Stomach smooth muscle (tissue), 2 donors: ENCODE results near the gene CRYBA2.

Experiments
- H3K27ac ChIP-seq: one replicate; pipeline ENCODE4 v1.7.0; 2013; ENCODE audit warnings: mild to moderate bottlenecking, low read length, inconsistent platforms
- H3K27me3 ChIP-seq, 2 donors: one replicate each; pipeline ENCODE4 v1.7.0; 2013; ENCODE audit warnings: low read length in 2 of 2; ENCODE audit not compliant: insufficient read depth in 2 of 2, control insufficient read depth in 1 of 2
- H3K36me3 ChIP-seq, 2 donors: one replicate each; pipeline ENCODE4 v1.7.0; 2013; ENCODE audit warnings: low read length in 2 of 2; ENCODE audit not compliant: control insufficient read depth in 2 of 2, insufficient read depth in 2 of 2
- H3K4me1 ChIP-seq: one replicate; pipeline ENCODE4 v1.7.0; 2013; ENCODE audit warnings: low read length; ENCODE audit not compliant: control insufficient read depth, insufficient read depth
- H3K4me3 ChIP-seq, 2 donors: one replicate each; pipeline ENCODE4 v1.7.0; 2013; ENCODE audit warnings: low read length in 2 of 2
- H3K9ac ChIP-seq, 2 donors: one replicate each; pipeline ENCODE4 v1.7.0; 2013; ENCODE audit warnings: low read length in 2 of 2, mild to moderate bottlenecking in 1 of 2
- H3K9me3 ChIP-seq, 2 donors: one replicate each; pipeline ENCODE4 v1.7.0; 2013; ENCODE audit warnings: low read length in 2 of 2; ENCODE audit not compliant: control insufficient read depth in 2 of 2
- donor health status: healthy.
- donor health status: Pancreatic carcinoma.

CRYBA2 gene

GRCh38 chr2:218961651-218962570 is 31.3 kb downstream of the CRYBA2 start:
- Histone ChIP-seq H3K9ac (no peak overlapping the region), H3K27me3 (peaks cover 64 to 68% of the 10 kb centered on the region in 2 donors), H3K36me3 (no peaks in the 10 kb centered on the region), H3K27ac (no peak overlapping the region), H3K9me3 (no peaks in the 10 kb centered on the region), H3K4me1 (peaks cover 14% of the 10 kb centered on the region), H3K4me3 (no peak overlapping the region)

DNA sequence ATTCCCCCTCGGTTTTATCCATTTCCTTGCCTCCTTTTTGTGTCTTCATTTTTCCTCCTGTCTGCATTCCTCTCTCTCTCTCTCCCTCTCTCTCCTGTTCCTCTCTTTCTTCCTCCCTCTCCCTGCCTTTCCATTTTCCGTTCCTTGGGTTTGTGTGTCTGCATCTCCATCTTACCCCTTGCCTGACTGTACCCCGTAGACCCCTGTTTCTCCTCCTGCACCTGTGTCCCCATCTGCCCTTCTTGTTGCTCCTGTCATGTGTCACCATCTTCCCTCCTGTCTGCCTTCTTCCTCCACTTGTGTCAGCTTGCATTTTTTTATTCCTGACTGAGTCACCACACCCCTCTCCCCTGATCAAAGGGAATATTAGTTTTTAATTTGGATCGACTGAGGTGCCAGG is 32.0 kb downstream of the CRYBA2 start:
- peaks cover 64 to 68% of the 10 kb centered on the region in 2 donors for H3K27me3 ChIP-seq
- H3K4me3 ChIP-seq = no peak overlapping the region
- no peaks in the 10 kb centered on the region for H3K36me3 ChIP-seq
- H3K27ac ChIP-seq = no peak overlapping the region
- no peaks in the 10 kb centered on the region for H3K9me3 ChIP-seq
- no peak overlapping the region for H3K9ac ChIP-seq
- peaks cover 14% of the 10 kb centered on the region for H3K4me1 ChIP-seq

GRCh38 chr2:218960309-218961165 is 32.7 kb downstream of the CRYBA2 start:
- H3K27me3 ChIP-seq = peaks cover 64 to 68% of the 10 kb centered on the region in 2 donors
- H3K4me3 ChIP-seq = no peak overlapping the region
- H3K36me3 ChIP-seq = no peaks in the 10 kb centered on the region
- no peak overlapping the region for H3K9ac ChIP-seq
- H3K27ac ChIP-seq = no peak overlapping the region
- no peaks in the 10 kb centered on the region for H3K9me3 ChIP-seq
- peaks cover 14% of the 10 kb centered on the region for H3K4me1 ChIP-seq

DNA sequence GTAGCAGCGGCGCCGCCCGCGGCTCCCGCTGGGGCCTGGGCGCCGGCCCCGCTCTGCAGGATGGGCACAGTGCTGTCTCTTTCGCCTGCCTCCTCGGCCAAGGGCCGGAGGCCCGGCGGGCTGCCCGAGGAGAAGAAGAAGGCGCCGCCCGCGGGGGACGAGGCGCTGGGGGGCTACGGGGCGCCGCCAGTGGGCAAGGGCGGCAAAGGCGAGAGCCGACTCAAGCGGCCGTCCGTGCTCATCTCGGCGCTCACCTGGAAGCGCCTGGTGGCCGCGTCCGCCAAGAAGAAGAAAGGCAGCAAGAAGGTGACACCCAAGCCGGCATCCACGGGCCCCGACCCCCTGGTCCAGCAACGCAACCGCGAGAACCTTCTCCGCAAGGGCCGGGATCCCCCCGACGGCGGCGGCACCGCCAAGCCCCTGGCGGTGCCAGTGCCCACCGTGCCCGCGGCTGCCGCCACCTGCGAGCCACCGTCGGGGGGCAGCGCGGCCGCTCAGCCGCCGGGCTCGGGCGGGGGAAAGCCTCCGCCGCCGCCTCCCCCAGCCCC is 33.4 kb downstream of the CRYBA2 start:
- peaks cover 64 to 71% of the 10 kb centered on the region in 2 donors for H3K27me3 ChIP-seq
- H3K36me3 ChIP-seq = no peaks in the 10 kb centered on the region
- peak overlapping the region in 1 of 2 donors; percentile 54 for H3K4me3 ChIP-seq
- H3K9me3 ChIP-seq = no peaks in the 10 kb centered on the region
- peaks cover 14% of the 10 kb centered on the region for H3K4me1 ChIP-seq
- no peak overlapping the region for H3K27ac ChIP-seq
- no peak overlapping the region for H3K9ac ChIP-seq

GRCh38 chr2:218959141-218959731 is 34.0 kb downstream of the CRYBA2 start, which contains the start of gene CDK5R2:
CDK5R2 (plus strand) TSS chr2:218959666; CDS start chr2:218959821, 155 bp downstream.
- Histone ChIP-seq H3K9ac (no peak within 1 kb of the TSS), H3K27ac (no peak within 1 kb of the TSS), H3K4me1 (peaks cover 14% of the 10 kb centered on the region), H3K36me3 (no peaks in the 10 kb centered on the region), H3K9me3 (no peaks in the 10 kb centered on the region), H3K27me3 (peaks cover 62 to 67% of the 10 kb centered on the region in 2 donors), H3K4me3 (peak within 1 kb of the TSS in 1 of 2 donors; percentile 54)

- Histone ChIP-seq H3K4me1 (peaks cover 14% of the 10 kb centered on the region), H3K4me3 (no peak overlapping the region), H3K36me3 (no peaks in the 10 kb centered on the region), H3K27ac (no peak overlapping the region), H3K9ac (no peak overlapping the region), H3K9me3 (no peaks in the 10 kb centered on the region), H3K27me3 (peaks cover 58 to 59% of the 10 kb centered on the region in 2 donors)
Observed at GRCh38 chr2:218958276-218958675, 34.9 kb downstream of the CRYBA2 start.

GRCh38 chr2:218957671-218958070 is 35.6 kb downstream of the CRYBA2 start:
- Histone ChIP-seq H3K27me3 (peaks cover 53% of the 10 kb centered on the region in 2 donors), H3K36me3 (no peaks in the 10 kb centered on the region), H3K9ac (no peak overlapping the region), H3K9me3 (no peaks in the 10 kb centered on the region), H3K4me3 (no peak overlapping the region), H3K4me1 (peaks cover 8% of the 10 kb centered on the region), H3K27ac (no peak overlapping the region)

GRCh38 chr2:218956039-218956438 is 37.2 kb downstream of the CRYBA2 start:
- H3K4me1 ChIP-seq = peaks cover 8% of the 10 kb centered on the region
- H3K4me3 ChIP-seq = no peak overlapping the region
- H3K9ac ChIP-seq = no peak overlapping the region
- no peaks in the 10 kb centered on the region for H3K36me3 ChIP-seq
- H3K9me3 ChIP-seq = no peaks in the 10 kb centered on the region
- peaks cover 38% of the 10 kb centered on the region in 2 donors for H3K27me3 ChIP-seq
- no peak overlapping the region for H3K27ac ChIP-seq

GRCh38 chr2:218954541-218955300 is 38.5 kb downstream of the CRYBA2 start:
- Histone ChIP-seq H3K9ac (no peak overlapping the region), H3K4me1 (peaks cover 3% of the 10 kb centered on the region), H3K36me3 (no peaks in the 10 kb centered on the region), H3K4me3 (no peak overlapping the region), H3K9me3 (no peaks in the 10 kb centered on the region), H3K27me3 (peaks cover 31 to 38% of the 10 kb centered on the region in 2 donors), H3K27ac (no peak overlapping the region)
